RWPE1 (cell line): Measurements from ENCODE around the gene RHBDF1.
"Not testable (repeated sequence)": the region's sequence is repeated elsewhere in the genome, so short reads cannot be mapped to it uniquely, and the experiment has no call there.

Experiments used
- CTCF ChIA-PET: fragments of 350-600 bp; sonication (Branson Sonifier 250); formaldehyde crosslinking; extraction: SDS; loops from one replicate; lab custom pipeline; 2021; lab: Yijun Ruan, JAX
- POLR2A ChIA-PET: fragments of 400-600 bp; formaldehyde crosslinking; extraction: SDS; loops from one replicate; lab custom pipeline; 2020; ENCODE audit warnings: antibody characterized with exemption; ENCODE audit not compliant: low non-redundant PET; lab: Yijun Ruan, JAX
- DNase-seq: peaks from one replicate; pipeline ENCODE4 v3.0.0; 2012; ENCODE audit warnings: low spot score
- H3K27ac ChIP-seq: fragments of 450-650 bp; 2 replicates; pipeline ENCODE4 v1.5.1; 2017
- TF ChIP-seq, protein P1 (sequence below): fragments of 450-650 bp; conservative IDR thresholded peaks from 2 replicates; pipeline ENCODE4 v1.5.1; 2017; ENCODE audit warnings: low read depth, mild to moderate bottlenecking

The RHBDF1 gene

GRCh38 chr16:37511-37910, 34.9 kb downstream of the RHBDF1 start:
- no peak overlapping the region for H3K27ac ChIP-seq
- CTCF ChIA-PET: interaction anchor here (0.7 kb wide), 1 partner anchor 268 kb away, joined by 4 read pairs; no protein-coding TSS in a partner anchor
- TF ChIP-seq, protein P1, sequence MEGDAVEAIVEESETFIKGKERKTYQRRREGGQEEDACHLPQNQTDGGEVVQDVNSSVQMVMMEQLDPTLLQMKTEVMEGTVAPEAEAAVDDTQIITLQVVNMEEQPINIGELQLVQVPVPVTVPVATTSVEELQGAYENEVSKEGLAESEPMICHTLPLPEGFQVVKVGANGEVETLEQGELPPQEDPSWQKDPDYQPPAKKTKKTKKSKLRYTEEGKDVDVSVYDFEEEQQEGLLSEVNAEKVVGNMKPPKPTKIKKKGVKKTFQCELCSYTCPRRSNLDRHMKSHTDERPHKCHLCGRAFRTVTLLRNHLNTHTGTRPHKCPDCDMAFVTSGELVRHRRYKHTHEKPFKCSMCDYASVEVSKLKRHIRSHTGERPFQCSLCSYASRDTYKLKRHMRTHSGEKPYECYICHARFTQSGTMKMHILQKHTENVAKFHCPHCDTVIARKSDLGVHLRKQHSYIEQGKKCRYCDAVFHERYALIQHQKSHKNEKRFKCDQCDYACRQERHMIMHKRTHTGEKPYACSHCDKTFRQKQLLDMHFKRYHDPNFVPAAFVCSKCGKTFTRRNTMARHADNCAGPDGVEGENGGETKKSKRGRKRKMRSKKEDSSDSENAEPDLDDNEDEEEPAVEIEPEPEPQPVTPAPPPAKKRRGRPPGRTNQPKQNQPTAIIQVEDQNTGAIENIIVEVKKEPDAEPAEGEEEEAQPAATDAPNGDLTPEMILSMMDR: no peak
- POLR2A ChIA-PET: no interaction called here
- DNase-seq: no peak

DNA sequence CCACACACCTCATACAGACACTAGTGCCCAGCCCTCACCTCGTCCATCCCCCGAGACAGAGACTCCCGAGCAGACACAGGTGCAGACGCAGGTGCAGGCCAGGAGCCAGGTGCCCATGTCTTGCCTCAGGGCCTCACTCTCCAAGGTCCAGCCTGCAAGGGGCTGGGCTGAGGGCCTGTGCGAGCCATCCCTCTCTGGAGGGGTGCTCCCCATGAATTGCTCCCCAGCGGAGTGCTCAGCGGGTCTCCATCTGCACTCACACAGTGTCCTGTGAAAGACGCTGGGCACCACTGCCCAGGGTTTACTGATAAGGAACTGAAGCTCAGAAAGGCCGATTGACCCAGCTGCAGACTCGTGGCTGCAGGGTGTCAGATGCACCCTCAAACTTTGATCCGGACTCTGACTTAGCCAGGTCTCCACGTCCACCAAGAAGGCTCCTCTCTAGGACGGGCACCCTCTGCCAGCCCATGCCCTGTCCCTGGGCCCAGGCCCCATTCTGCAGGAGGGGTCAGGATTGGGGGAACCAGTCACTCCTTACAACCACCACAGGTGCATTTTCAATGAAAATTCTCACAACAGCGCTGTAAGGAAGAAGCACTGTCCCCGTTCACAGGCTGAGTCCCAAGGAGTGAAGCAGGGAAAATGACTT, 36.0 kb downstream of the RHBDF1 start:
- no peak overlapping the region for H3K27ac ChIP-seq
- TF ChIP-seq, protein P1: no peak
- ChIA-PET POLR2A (no interaction called here), CTCF (no interaction called here)
- no peak for DNase-seq

DNA sequence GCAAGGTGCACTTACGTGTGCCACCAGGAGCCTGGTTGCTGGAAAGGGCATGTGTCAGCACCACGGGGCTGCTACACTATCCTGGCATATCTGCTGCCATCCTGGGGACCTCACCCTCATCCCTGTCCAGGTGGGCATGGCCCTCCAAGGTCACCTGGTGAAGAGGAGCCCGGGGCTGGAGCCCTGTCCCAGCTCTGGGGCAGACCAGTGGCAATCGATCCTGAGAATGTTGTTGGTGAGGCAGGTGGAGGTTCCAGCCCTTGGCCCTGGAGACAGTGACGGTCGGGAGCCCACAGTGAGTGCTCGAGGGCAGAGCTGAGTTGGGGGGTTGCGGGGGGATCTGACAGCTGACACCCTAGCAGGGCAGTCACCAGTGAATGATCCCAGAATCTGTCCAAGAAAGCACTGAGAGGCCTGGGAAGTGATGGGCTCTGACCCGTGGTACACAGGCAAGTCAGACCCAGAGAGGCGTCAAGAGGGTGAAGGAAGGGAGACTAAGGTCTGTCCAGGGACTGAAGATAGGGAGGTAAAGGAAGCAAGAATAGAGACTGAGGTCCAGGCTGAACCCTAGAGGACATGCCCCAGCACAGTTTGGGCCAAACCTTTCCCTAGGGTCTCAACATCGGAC, 36.6 kb downstream of the RHBDF1 start:
- no peak for DNase-seq
- CTCF ChIA-PET: no interaction called here
- TF ChIP-seq, protein P1: no peak
- POLR2A ChIA-PET: no interaction called here
- no peak overlapping the region for H3K27ac ChIP-seq

- ChIA-PET CTCF (no interaction called here), POLR2A (no interaction called here)
- no peak overlapping the region for H3K27ac ChIP-seq
- no peak for DNase-seq
- TF ChIP-seq, protein P1: no peak
Measured at GRCh38 chr16:35011-35677, 37.3 kb downstream of the RHBDF1 start.

- POLR2A ChIA-PET: no interaction called here
- CTCF ChIA-PET: no interaction called here
- TF ChIP-seq, protein P1: no peak
- H3K27ac ChIP-seq: no peak overlapping the region
- DNase-seq: no peak
Measured at GRCh38 chr16:34648-34987, 37.8 kb downstream of the RHBDF1 start.

DNA sequence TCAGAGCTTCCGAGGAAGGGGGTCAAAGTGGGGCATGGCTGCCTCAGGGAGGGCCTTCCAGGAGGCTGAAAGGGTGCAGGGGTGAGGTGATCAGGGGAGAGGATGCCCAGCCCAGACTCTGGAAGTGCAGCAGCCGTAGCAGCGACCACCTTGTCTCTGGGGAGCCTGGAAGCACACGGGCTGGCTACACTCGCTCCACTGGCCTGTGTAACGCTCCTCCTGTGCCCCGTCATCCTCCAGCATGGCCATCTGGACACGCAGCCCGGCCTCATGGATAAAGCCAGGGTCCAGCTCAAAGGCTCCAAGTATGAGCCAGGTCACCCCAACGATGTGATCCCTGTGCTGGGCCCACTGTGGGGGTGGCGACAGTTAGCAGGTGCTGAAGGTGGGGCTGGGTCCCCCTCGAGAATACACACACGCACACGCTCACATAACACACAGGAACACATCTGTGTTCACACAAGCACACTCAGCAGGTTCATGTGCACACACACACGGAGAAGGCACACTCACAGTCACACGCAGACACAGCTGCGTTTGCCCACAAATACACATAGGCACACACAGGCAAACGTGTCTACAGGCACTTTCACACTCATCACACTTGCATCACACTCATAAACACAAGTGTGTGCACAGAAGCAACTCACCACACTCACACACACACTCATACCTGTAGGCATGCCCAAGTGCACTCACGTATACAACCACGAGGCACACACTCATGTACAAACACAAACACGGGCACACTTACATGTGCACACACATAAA, 38.4 kb downstream of the RHBDF1 start:
- TF ChIP-seq, protein P1: no peak
- ChIA-PET CTCF (no interaction called here), POLR2A (no interaction called here)
- H3K27ac ChIP-seq: no peak overlapping the region
- no peak for DNase-seq

DNA sequence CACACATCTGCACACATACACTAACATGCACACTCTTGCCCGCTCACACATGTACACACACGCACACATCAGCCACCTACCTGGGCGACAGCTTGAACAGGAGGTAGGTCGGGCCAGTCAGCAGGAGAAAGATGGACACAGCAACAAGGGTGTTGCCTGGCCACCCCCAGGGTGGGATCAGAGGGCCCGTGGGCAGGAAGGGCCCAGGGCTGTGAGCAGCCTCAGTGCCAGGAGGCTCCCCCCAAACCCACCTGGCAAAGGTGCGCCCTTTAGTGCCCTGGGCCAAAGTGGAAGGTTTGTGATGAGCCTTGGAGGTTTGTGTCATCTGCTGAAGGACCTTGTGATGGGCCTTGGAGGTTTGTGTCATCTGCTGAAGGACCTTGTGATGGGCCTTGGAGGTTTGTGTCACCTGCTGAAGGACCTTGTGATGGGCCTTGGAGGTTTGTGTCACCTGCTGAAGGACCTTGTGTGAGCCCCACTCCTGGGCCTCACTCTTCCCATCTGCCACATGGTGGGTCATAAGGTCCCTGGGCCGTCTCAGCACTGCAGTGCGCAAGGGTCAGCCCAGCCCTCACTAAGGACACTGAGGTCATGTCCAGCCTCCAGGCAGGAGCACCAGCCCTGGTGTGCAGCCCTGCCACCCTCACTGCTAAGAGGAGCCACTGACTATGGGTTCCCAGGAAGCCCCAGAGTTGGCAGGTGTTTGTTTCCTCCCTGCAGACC, 39.1 kb downstream of the RHBDF1 start:
- DNase-seq, CTCF ChIA-PET, POLR2A ChIA-PET, H3K27ac ChIP-seq: not testable (repeated sequence)

DNA sequence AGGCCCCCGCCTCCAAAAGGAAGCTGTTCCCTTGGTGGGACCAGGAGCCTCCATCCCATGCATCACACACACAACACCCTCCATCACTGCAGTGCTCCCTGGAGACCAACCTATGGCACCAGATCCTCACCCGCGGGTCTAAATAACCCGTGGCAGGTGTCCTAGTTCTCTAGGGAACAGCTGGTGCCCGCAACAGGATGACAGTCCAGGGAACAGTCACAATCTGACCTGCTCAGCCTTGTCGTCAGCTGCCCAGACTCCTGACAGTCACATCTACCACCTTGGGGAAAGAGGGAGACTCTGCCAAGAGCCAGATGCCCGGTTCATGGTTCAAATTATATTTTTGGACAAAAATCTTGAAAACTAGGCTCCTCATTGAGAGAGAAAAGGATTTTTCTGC, 41.8 kb downstream of the RHBDF1 start:
- POLR2A ChIA-PET: not testable (repeated sequence)

GRCh38 chr16:25926-26348, 46.5 kb downstream of the RHBDF1 start:
- POLR2A ChIA-PET, CTCF ChIA-PET, H3K27ac ChIP-seq, DNase-seq: not testable (repeated sequence)

More for the DNA sequence above, 41.8 kb downstream of the RHBDF1 start:
- DNase-seq, H3K27ac ChIP-seq, CTCF ChIA-PET: not testable (repeated sequence)
